HG03439 (cell line): Measurements from ENCODE around the gene ZNF638.

Source experiments
- ATAC-seq: cut with Tn5 transposase; IDR thresholded peaks from one replicate; pipeline ENCODE4 v1.9.1; 2021; ENCODE audit warnings: mild to moderate bottlenecking, moderate library complexity; ENCODE audit not compliant: unreplicated experiment

ZNF638 gene

GRCh38 chr2:71336384-71336783 is 4.8 kb downstream of the ZNF638 start:
- no peak for ATAC-seq

- no peak for ATAC-seq
Observed at GRCh38 chr2:71336802-71337201, 5.2 kb downstream of the ZNF638 start.

GRCh38 chr2:71337776-71338175 is 6.2 kb downstream of the ZNF638 start:
- ATAC-seq, result no peak

- no peak for ATAC-seq
Observed at GRCh38 chr2:71339685-71340084, 8.1 kb downstream of the ZNF638 start.

- ATAC-seq, result no peak
Observed at GRCh38 chr2:71340176-71340575, 8.6 kb downstream of the ZNF638 start.

- no peak for ATAC-seq
Observed at GRCh38 chr2:71341645-71342044, 10.1 kb downstream of the ZNF638 start.

GRCh38 chr2:71346065-71346464 is 14.5 kb downstream of the ZNF638 start:
- no peak for ATAC-seq

- ATAC-seq, result no peak
Observed at GRCh38 chr2:71347517-71347916, 15.9 kb downstream of the ZNF638 start.

- no peak for ATAC-seq
Observed at GRCh38 chr2:71348302-71348701, 16.7 kb downstream of the ZNF638 start.

- ATAC-seq, result peak; percentile 71
Observed at GRCh38 chr2:71353248-71353647, 21.7 kb downstream of the ZNF638 start.

GRCh38 chr2:71358931-71359671 is 27.5 kb downstream of the ZNF638 start:
- no peak for ATAC-seq

- no peak for ATAC-seq
Observed at GRCh38 chr2:71360434-71360975, 28.9 kb downstream of the ZNF638 start.

- ATAC-seq, result no peak
Observed at GRCh38 chr2:71361631-71362030, 30.0 kb downstream of the ZNF638 start.

- no peak for ATAC-seq
Observed at GRCh38 chr2:71362447-71362846, 30.9 kb downstream of the ZNF638 start.

- no peak for ATAC-seq
Observed at GRCh38 chr2:71370015-71370414, 38.4 kb downstream of the ZNF638 start.

- ATAC-seq, result no peak
Observed at GRCh38 chr2:71372042-71372441, 40.5 kb downstream of the ZNF638 start.

- no peak for ATAC-seq
Observed at GRCh38 chr2:71379086-71379485, 47.5 kb downstream of the ZNF638 start.

- no peak for ATAC-seq
Observed at GRCh38 chr2:71380665-71381064, 49.1 kb downstream of the ZNF638 start.

- ATAC-seq, result no peak
Observed at GRCh38 chr2:71385012-71385411, 53.4 kb downstream of the ZNF638 start.

- ATAC-seq, result no peak
Observed at GRCh38 chr2:71388214-71388613, 56.6 kb downstream of the ZNF638 start.

GRCh38 chr2:71389384-71390072 is 57.9 kb downstream of the ZNF638 start:
- ATAC-seq, result no peak

GRCh38 chr2:71393216-71393615 is 61.6 kb downstream of the ZNF638 start:
- no peak for ATAC-seq
